Measurements from ENCODE around the gene FAM20C.

FAM20C gene

DNA sequence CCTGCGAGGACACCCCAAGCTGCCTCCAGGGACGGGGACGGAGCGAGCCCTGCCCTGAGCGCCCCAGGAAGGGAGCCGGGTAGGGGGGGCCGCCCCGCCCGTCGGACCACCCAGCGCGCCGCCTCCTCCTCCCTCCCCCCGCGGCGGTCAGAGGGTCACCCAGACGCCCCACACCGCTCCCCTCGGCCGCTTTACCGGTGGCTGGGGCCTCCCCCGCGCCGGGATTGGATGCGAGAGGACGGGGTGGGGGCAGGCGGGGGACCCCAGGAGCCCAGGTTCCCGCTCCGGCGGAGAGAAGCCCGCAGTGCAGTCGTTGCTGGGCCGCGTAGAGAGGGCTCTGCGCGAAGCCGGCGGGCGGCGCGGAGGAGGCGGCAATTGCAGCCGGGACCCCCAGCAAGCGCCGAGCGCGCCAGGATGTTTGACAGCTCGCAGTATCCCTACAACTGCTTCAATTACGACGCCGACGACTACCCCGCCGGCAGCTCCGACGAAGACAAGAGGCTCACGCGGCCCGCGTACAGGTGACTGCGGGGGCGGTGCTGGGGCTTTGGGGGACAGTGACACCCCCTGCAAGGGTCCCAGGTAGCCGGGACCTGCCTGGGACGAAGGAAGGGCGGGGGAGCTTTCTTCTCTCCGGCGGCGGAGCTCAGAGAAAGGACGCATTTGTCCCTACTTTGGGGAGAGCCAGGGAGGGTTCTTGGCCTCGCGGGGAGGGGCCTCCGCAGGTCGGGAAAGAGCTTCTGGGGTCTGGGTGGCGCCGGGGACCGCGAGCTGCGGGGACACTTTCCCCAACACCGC lies 97.6 kb downstream of the FAM20C start, which contains the start of gene FOXL3:
TSS of gene FOXL3 (plus strand) at position 415 of the 798 bp plus-strand sequence. CDS start at position 415, 0 bp downstream.
- no peaks in the 10 kb centered on the region for H3K4me1 ChIP-seq (ENCODE audit: control insufficient read depth in 5 of 5, insufficient read depth in 5 of 5, low read length in 5 of 5)
- no peaks in the 10 kb centered on the region for H3K9me3 ChIP-seq (ENCODE audit: control insufficient read depth in 5 of 5, low read length in 5 of 5)
- H3K36me3 ChIP-seq (ENCODE audit: control insufficient read depth in 5 of 5, insufficient read depth in 5 of 5, low read length in 5 of 5), result no peaks in the 10 kb centered on the region
- H3K4me3 ChIP-seq (ENCODE audit: low read depth in 1 of 5, low read length in 5 of 5), result no peak within 1 kb of the TSS
- peaks cover 49 to 67% (median 61%) of the 10 kb centered on the region in 5 donors for H3K27me3 ChIP-seq (ENCODE audit: control insufficient read depth in 5 of 5, insufficient read depth in 4 of 5, low read length in 5 of 5)
- no peak within 1 kb of the TSS for H3K27ac ChIP-seq (ENCODE audit: low read depth, low read length)
- no peak within 1 kb of the TSS for H3K9ac ChIP-seq (ENCODE audit: low read length in 5 of 5)

DNA sequence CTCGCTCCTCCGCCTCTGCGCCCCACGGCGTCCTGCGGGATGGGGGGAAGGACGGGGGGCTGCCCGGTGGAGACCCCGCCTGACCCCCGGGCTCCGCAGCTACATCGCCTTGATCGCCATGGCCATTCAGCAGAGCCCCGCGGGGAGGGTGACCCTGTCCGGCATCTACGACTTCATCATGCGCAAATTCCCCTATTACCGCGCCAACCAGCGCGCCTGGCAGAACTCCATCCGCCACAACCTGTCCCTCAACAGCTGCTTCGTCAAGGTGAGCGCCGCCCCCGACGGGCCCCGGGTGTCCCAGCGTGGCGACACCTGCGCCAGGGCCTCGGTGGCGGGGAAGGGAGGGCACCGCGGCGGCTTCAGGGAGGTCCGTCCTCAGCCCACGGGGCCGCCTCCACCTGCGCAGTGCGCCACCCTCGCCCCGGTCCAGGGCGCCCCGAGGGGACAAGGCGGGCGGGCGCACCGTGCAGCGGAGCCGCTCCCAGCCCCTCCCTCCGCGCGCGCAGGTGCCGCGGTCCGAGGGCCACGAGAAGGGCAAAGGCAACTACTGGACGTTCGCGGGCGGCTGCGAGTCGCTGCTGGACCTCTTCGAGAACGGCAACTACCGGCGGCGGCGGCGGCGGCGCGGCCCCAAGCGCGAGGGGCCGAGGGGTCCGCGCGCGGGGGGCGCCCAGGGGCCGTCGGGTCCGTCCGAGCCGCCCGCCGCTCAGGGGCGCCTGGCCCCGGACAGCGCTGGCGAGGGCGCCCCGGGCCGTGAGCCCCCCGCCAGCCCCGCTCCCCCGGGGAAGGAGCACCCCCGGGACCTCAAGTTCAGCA lies 98.4 kb downstream of the FAM20C start:
- no peaks in the 10 kb centered on the region for H3K36me3 ChIP-seq (ENCODE audit: control insufficient read depth in 5 of 5, insufficient read depth in 5 of 5, low read length in 5 of 5)
- no peak overlapping the region for H3K9ac ChIP-seq (ENCODE audit: low read length in 5 of 5)
- no peak overlapping the region for H3K27ac ChIP-seq (ENCODE audit: low read depth, low read length)
- H3K27me3 ChIP-seq (ENCODE audit: control insufficient read depth in 5 of 5, insufficient read depth in 4 of 5, low read length in 5 of 5), result peaks cover 56 to 71% (median 65%) of the 10 kb centered on the region in 5 donors
- no peaks in the 10 kb centered on the region for H3K9me3 ChIP-seq (ENCODE audit: control insufficient read depth in 5 of 5, low read length in 5 of 5)
- H3K4me3 ChIP-seq (ENCODE audit: low read depth in 1 of 5, low read length in 5 of 5), result no peak overlapping the region
- H3K4me1 ChIP-seq (ENCODE audit: control insufficient read depth in 5 of 5, insufficient read depth in 5 of 5, low read length in 5 of 5), result no peaks in the 10 kb centered on the region

DNA sequence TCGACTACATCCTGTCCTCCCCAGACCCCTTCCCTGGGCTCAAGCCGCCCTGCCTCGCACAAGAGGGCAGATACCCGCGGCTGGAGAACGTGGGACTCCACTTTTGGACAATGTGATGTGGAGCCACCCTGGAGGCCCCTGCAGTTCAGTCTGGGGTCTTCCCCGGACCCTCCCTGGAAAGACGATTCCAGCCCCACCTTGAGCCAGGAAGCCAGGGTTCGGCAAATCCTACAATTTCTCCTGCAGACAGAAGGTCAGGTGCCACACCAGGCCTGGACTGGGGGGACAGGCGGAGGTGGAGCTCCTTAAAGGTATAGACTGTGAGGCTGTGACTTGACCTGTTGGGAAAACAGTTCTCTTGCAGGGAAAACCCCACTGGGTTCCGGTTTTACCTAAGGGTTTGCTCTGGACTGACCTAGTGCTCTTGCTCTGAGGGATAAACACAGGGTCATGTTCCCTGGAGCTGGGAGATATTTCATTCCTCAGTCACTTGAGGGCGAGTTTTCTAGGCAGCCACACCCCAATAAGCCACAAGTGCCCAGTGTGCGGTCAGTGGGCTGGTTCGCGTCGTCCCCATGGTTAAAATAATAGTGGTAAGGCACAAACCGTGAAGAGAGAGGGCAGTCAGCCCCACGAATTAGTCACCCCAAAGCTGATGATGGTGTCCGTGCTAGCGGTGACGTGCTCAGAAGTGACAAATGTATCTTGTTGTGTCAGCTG lies 99.2 kb downstream of the FAM20C start:
- Histone ChIP-seq H3K27me3 (ENCODE audit: control insufficient read depth in 5 of 5, insufficient read depth in 4 of 5, low read length in 5 of 5) (peaks cover 49 to 67% (median 59%) of the 10 kb centered on the region in 5 donors), H3K9ac (ENCODE audit: low read length in 5 of 5) (no peak overlapping the region), H3K4me3 (ENCODE audit: low read depth in 1 of 5, low read length in 5 of 5) (no peak overlapping the region)

DNA sequence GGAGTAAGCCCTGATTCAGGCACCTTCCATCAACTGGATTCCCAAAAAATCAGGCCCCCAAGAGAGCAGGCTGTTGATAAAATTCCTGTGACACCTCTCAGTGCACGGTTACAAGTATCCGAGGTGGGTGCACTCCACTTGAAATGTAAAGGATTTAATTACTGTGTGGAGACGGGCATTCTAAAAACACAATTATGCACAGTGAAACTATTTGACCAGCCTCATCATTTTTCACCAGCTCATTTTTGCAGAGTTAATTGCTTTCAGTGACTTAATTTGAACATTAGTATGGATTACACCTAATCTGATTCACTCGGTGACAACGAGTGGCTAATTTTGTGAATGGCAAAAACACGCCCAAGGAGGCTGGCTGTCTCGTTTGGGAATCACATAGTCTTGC lies 99.9 kb downstream of the FAM20C start:
- H3K4me1 ChIP-seq (ENCODE audit: control insufficient read depth in 5 of 5, insufficient read depth in 5 of 5, low read length in 5 of 5), result no peaks in the 10 kb centered on the region
- H3K4me3 ChIP-seq (ENCODE audit: low read depth in 1 of 5, low read length in 5 of 5), result no peak overlapping the region
- no peaks in the 10 kb centered on the region for H3K9me3 ChIP-seq (ENCODE audit: control insufficient read depth in 5 of 5, low read length in 5 of 5)
- H3K36me3 ChIP-seq (ENCODE audit: control insufficient read depth in 5 of 5, insufficient read depth in 5 of 5, low read length in 5 of 5), result no peaks in the 10 kb centered on the region
- no peak overlapping the region for H3K27ac ChIP-seq (ENCODE audit: low read depth, low read length)
- no peak overlapping the region for H3K9ac ChIP-seq (ENCODE audit: low read length in 5 of 5)
- peaks cover 49 to 70% (median 60%) of the 10 kb centered on the region in 5 donors for H3K27me3 ChIP-seq (ENCODE audit: control insufficient read depth in 5 of 5, insufficient read depth in 4 of 5, low read length in 5 of 5)

More for the DNA sequence above, 99.2 kb downstream of the FAM20C start:
- no peaks in the 10 kb centered on the region for H3K36me3 ChIP-seq (ENCODE audit: control insufficient read depth in 5 of 5, insufficient read depth in 5 of 5, low read length in 5 of 5)
- H3K4me1 ChIP-seq (ENCODE audit: control insufficient read depth in 5 of 5, insufficient read depth in 5 of 5, low read length in 5 of 5), result no peaks in the 10 kb centered on the region
- H3K27ac ChIP-seq (ENCODE audit: low read depth, low read length), result no peak overlapping the region
- H3K9me3 ChIP-seq (ENCODE audit: control insufficient read depth in 5 of 5, low read length in 5 of 5), result no peaks in the 10 kb centered on the region

DNA sequence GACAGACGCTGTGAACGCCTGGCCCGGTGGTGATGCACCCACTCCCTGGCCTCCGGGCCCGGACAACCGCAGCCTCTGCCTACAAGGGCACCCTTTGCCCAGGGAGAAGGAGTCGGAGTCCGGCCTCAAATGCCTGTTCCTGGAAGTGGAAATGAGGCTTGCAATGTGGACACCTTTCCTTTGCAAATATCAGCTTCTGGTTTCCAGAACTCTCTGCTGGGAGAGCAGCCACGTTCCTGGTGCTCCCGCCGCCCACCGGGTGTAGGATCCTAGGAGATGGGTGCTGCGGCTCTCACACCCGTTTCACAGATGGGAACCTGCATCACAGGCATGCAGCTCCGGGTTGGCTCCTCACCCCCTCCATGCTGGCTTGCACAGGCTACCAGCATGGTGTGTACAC lies 100.5 kb downstream of the FAM20C start:
- Histone ChIP-seq H3K9me3 (ENCODE audit: control insufficient read depth in 5 of 5, low read length in 5 of 5) (no peaks in the 10 kb centered on the region), H3K36me3 (ENCODE audit: control insufficient read depth in 5 of 5, insufficient read depth in 5 of 5, low read length in 5 of 5) (no peaks in the 10 kb centered on the region), H3K4me1 (ENCODE audit: control insufficient read depth in 5 of 5, insufficient read depth in 5 of 5, low read length in 5 of 5) (no peaks in the 10 kb centered on the region), H3K9ac (ENCODE audit: low read length in 5 of 5) (no peak overlapping the region), H3K27ac (ENCODE audit: low read depth, low read length) (no peak overlapping the region), H3K4me3 (ENCODE audit: low read depth in 1 of 5, low read length in 5 of 5) (no peak overlapping the region), H3K27me3 (ENCODE audit: control insufficient read depth in 5 of 5, insufficient read depth in 4 of 5, low read length in 5 of 5) (peaks cover 49 to 74% (median 65%) of the 10 kb centered on the region in 5 donors)

DNA sequence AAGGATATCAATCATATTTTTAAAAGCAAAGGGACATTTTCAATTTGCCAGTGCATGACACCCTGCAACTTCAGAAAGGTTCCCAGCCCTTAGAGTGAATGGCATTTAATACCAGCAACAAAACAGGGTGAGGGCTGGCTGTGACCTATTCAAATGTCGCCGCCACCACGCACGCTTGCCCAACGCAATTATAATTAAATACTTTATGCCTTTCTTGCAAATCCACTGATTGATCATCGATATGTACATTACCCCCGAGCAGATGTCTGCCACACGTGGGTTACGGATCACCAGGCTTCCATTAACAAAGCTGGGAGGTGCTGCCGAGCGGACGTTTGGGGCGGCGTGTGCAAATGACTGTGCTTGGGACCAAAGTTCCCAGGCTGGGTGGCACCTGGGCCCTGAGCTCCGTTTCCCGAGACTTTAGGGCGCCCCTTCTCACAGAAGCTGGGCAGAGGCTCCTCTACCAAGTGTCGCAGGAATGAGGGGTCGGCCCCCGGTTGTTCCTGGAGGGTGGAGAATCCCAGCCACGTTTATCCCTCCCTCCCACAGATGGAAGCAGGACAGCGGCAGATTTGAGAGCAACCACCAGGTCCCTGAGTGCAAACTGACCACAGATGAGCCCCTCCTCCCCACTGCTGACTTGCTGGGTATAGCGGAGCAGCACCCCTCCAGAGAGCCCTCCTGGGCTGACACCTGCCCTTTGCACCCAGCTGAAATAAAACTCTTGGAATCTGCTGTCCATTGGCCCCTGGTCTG lies 101.5 kb downstream of the FAM20C start:
- Histone ChIP-seq H3K27me3 (ENCODE audit: control insufficient read depth in 5 of 5, insufficient read depth in 4 of 5, low read length in 5 of 5) (peaks cover 45 to 68% (median 62%) of the 10 kb centered on the region in 5 donors), H3K9me3 (ENCODE audit: control insufficient read depth in 5 of 5, low read length in 5 of 5) (no peaks in the 10 kb centered on the region), H3K4me1 (ENCODE audit: control insufficient read depth in 5 of 5, insufficient read depth in 5 of 5, low read length in 5 of 5) (no peaks in the 10 kb centered on the region), H3K4me3 (ENCODE audit: low read depth in 1 of 5, low read length in 5 of 5) (no peak overlapping the region), H3K9ac (ENCODE audit: low read length in 5 of 5) (no peak overlapping the region), H3K27ac (ENCODE audit: low read depth, low read length) (no peak overlapping the region), H3K36me3 (ENCODE audit: control insufficient read depth in 5 of 5, insufficient read depth in 5 of 5, low read length in 5 of 5) (no peaks in the 10 kb centered on the region)

DNA sequence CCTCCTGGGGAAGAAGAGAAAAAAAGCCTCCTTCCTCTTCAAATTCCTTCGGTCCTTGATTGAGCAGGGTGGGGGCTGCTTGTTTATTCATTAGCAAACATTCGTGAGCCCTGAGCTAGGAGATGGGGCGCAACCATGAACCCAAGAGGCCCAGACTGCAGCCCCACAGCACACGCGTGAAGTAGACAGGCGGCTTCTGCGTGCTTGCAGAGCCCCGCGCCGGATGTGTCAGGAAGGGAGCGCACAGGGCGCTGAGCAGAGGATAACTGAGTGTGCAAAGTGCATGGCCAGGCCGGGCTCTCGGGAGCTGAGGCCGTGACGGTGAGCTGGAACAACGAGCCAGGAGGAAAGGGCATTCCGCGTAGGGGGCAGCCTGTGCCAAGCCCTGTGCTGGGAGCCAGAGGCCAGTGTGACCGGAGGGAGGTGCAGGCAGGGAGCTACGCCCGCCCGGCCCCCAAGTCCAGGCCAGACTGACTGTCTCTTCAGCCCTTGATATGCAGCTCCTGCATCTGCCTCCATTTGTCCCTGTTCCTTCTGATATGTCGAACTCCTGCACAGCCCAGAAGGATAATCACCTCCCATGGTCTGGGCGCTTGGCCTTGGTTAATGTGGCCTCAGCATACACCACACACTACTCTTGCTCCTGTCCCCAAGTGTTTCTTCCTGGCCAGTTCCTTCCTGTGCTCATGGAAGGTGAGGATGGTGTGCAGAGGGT lies 102.2 kb downstream of the FAM20C start:
- H3K4me1 ChIP-seq (ENCODE audit: control insufficient read depth in 5 of 5, insufficient read depth in 5 of 5, low read length in 5 of 5), result no peaks in the 10 kb centered on the region

DNA sequence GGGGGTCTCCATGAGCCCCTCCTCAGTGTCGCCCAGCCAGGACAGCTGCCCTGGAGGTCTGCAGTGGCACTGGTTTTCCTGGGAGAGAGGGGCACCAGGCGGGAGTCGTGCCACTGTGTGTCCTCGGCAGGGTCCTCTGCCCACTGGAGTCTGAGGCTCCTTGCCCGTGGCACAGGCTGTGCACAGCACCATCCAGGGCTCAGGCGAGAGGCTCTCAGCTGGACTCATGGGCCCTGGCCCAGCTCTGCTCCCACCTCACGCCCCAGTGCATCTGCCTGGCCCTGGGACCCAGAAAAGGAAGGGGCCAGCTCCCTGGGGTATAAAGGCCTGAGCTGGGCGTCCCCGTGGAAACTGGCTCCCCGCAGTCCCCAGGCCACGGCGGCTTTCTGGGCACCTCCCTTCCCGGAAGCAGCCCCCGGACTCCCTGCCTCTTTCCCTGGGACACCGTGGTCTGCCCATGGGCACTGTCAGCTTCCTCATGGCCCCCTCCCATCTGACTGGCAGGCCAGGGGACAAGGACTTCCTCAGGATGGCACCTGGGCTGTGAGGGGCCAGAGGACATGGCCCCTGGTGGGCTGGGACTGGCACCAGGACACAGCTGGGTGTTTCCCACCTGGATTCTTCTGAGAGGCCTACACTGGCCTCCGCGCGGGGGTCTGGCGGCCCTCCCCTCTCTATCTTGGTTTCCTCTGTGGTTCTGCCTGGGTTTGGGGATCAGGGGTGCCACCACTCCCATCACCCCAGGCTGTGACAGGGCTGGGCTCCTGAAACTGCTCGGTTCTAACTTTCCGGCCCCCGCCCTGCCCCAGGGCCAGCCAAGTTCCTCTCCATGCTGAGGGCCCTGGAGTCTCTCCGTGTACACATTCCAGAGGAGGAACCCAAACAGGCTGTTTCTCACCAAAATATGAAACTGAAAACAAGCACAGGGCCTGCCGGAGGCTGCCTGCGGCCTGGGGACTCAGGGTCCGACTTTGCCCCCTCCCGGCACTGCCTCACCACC lies 103.1 kb downstream of the FAM20C start:
- no peak overlapping the region for H3K9ac ChIP-seq (ENCODE audit: low read length in 5 of 5)
- H3K27me3 ChIP-seq (ENCODE audit: control insufficient read depth in 5 of 5, insufficient read depth in 4 of 5, low read length in 5 of 5), result peaks cover 31 to 52% (median 50%) of the 10 kb centered on the region in 5 donors
- no peak overlapping the region for H3K4me3 ChIP-seq (ENCODE audit: low read depth in 1 of 5, low read length in 5 of 5)
- no peaks in the 10 kb centered on the region for H3K36me3 ChIP-seq (ENCODE audit: control insufficient read depth in 5 of 5, insufficient read depth in 5 of 5, low read length in 5 of 5)
- no peak overlapping the region for H3K27ac ChIP-seq (ENCODE audit: low read depth, low read length)
- no peaks in the 10 kb centered on the region for H3K9me3 ChIP-seq (ENCODE audit: control insufficient read depth in 5 of 5, low read length in 5 of 5)
- no peaks in the 10 kb centered on the region for H3K4me1 ChIP-seq (ENCODE audit: control insufficient read depth in 5 of 5, insufficient read depth in 5 of 5, low read length in 5 of 5)

More for the DNA sequence above, 102.2 kb downstream of the FAM20C start:
- Histone ChIP-seq H3K36me3 (ENCODE audit: control insufficient read depth in 5 of 5, insufficient read depth in 5 of 5, low read length in 5 of 5) (no peaks in the 10 kb centered on the region), H3K9me3 (ENCODE audit: control insufficient read depth in 5 of 5, low read length in 5 of 5) (no peaks in the 10 kb centered on the region), H3K4me3 (ENCODE audit: low read depth in 1 of 5, low read length in 5 of 5) (no peak overlapping the region), H3K27me3 (ENCODE audit: control insufficient read depth in 5 of 5, insufficient read depth in 4 of 5, low read length in 5 of 5) (peaks cover 38 to 61% (median 58%) of the 10 kb centered on the region in 5 donors), H3K27ac (ENCODE audit: low read depth, low read length) (no peak overlapping the region), H3K9ac (ENCODE audit: low read length in 5 of 5) (no peak overlapping the region)
